GM06990 (cell line): Measurements from ENCODE around the gene SYNPO2L.
A peak's percentile ranks its signal among the peaks of the same experiment; 100 is the strongest.

Experiments
- DNase-seq: peaks from one replicate; pipeline ENCODE4 v3.0.0-alpha.2; 2011; ENCODE audit not compliant: insufficient read length; ENCODE audit errors: extremely low read depth
- H3K27me3 ChIP-seq: replicated peaks from 2 replicates; pipeline ENCODE4 v1.6.0; 2011; ENCODE audit warnings: low read length; ENCODE audit not compliant: control insufficient read depth, insufficient read depth
- H3K36me3 ChIP-seq: 2 replicates; pipeline ENCODE4 v1.5.1; 2011; ENCODE audit warnings: low read length; ENCODE audit not compliant: control insufficient read depth, insufficient read depth
- H3K4me3 ChIP-seq: replicated peaks from 2 replicates; pipeline ENCODE4 v1.5.1; 2011; ENCODE audit warnings: low read depth, mild to moderate bottlenecking, control low read depth, low read length
- CTCF ChIP-seq: IDR thresholded peaks from 2 replicates; pipeline ENCODE4 v1.5.1; 2011; ENCODE audit warnings: low read length, control low read depth, mild to moderate bottlenecking, inconsistent platforms; ENCODE audit not compliant: insufficient read depth, poor library complexity, severe bottlenecking

The SYNPO2L gene

GRCh38 chr10:73645251-73645650 lies 10.6 kb downstream of the SYNPO2L start:
- Histone ChIP-seq H3K27me3 (no peaks in the 10 kb centered on the region), H3K4me3 (no peak overlapping the region), H3K36me3 (no peaks in the 10 kb centered on the region)
- no peak for TF ChIP-seq CTCF
- DNase-seq, result no peak

DNA sequence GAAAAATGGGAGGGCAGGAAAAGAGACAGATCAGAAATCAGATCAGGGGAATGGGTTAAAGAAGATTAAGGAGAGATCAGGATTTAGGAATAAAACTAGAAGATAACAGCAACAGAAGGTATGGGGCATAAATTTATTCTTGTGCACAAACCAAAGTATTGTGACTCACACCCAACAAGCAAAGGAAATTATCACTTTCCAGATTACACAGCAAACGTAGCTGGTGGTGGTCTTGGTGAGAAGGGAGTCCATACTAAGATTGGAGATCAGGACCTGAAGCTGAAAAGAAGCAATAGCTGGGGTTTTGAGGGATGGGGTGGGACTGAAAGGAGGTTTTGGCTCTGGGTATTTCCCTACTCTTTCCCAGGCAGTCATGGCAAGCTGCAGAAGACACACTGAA lies 11.1 kb downstream of the SYNPO2L start:
- Histone ChIP-seq H3K27me3 (no peaks in the 10 kb centered on the region), H3K4me3 (no peak overlapping the region), H3K36me3 (no peaks in the 10 kb centered on the region)
- no peak for DNase-seq
- no peak for TF ChIP-seq CTCF

DNA sequence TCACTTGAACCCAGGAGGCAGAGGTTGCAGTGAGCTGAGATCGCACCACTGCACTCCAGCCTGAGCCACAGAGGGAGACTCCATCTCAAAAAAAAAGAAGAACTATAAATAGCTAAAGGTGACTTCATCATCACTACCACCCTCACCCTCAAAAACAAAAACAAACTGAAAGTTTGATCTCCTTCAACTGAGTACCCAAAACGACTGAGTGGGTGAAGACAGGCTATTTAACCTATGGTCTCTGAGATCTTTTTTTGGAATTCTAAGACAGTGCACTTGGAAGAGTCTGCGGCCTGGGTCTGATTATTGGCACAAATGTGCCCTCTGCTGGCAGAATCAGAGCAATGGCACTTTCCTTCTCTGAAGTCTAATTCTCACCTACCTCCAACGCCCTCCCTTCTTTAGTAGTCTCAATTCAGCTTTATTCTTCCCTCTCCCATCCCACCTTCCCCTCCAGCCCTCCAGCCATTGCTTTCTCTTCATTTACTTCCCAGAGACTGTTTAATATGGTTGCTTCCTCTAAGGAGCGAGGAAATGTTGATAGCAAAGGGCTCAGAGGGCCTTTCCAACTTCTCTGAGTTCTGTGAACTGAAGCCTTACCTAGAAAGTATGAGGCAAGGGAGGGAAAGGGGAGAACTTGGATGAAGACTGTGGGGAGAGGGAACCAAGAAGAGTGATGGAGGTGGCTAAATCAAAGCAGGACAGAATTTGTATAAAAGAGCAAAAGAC lies 11.7 kb downstream of the SYNPO2L start:
- H3K27me3 ChIP-seq, result no peaks in the 10 kb centered on the region
- DNase-seq, result no peak
- no peaks in the 10 kb centered on the region for H3K36me3 ChIP-seq
- TF ChIP-seq CTCF, result peak; percentile 80
- H3K4me3 ChIP-seq, result no peak overlapping the region

- Histone ChIP-seq H3K4me3 (no peak overlapping the region), H3K27me3 (no peaks in the 10 kb centered on the region), H3K36me3 (no peaks in the 10 kb centered on the region)
- TF ChIP-seq CTCF, result no peak
- DNase-seq, result no peak
Measured at GRCh38 chr10:73643362-73643761, 12.5 kb downstream of the SYNPO2L start.

DNA sequence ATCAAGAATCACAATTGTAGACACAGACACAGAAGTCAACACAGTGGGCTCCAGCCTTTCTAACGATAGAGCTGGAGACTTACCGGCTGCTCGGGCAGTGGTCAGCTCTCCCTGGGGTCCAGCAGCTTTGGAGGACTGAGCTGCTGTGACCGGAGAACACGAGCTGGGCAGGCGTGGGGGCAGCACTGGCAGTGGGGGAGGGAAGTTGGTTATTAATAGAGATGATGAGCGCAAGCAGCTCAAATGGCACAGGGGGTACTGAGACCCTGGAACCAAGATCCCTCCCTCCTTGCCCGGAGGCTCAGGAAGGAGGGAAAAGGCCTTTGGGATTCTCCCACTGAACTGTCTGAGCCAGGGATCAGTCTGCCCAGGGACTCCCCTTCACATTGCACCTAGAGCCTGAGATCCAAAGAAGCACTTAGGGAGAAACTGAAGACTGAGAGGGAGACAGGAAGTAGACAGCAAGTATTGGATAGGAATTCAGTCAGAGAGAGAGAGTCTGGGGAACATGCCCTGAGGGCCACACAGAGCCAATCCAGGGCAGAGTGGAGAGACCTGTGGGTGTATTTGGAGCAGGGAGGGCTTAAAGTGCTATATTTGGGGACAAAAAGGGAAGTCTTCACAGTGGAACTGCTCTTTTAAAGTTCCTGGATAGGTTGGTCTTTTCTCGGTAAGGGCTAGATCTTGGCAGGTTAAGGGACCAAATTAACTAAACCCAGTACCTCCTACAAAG lies 14.3 kb downstream of the SYNPO2L start, which contains the start of gene MYOZ1:
Gene MYOZ1 (minus strand): TSS at position 147 of the 733 bp plus-strand sequence. CDS start 1,457 bp downstream, outside the sequence.
- no peaks in the 10 kb centered on the region for H3K36me3 ChIP-seq
- no peak for TF ChIP-seq CTCF
- DNase-seq, result no peak
- H3K27me3 ChIP-seq, result no peaks in the 10 kb centered on the region
- H3K4me3 ChIP-seq, result no peak within 1 kb of the TSS
